Caco-2 (cell line): ENCODE results near the gene FBP2. TPM values are rescaled to one million over a fixed set of nuclear protein-coding genes. Genes with fewer than 3 reads are reported as not detected.

Source experiments
- BruUV-seq: library from RNA; stranded (reverse); fragments of 400-500 nt; replicated peaks from 2 replicates; lab custom pipeline; 2021; lab: Mats Ljungman, UMichigan
- CTCF ChIA-PET: fragments of 300-600 bp; sonication (Branson Sonifier 250); formaldehyde crosslinking; loops from one replicate; lab custom pipeline; 2022; ENCODE audit warnings: antibody characterized with exemption; lab: Charles Lee
- POLR2A ChIA-PET: fragments of 300-600 bp; sonication (Branson Sonifier 250); formaldehyde crosslinking; loops from one replicate; lab custom pipeline; 2022; ENCODE audit warnings: antibody characterized with exemption; lab: Charles Lee
- DNase-seq, 2 experiments: peaks; one replicate each; pipeline versions ENCODE4 v3.0.0 to v3.0.0-alpha.2; 2020 to 2022
- H3K27me3 ChIP-seq: replicated peaks from 2 replicates; pipeline ENCODE4 v1.6.0; 2011; ENCODE audit warnings: low read length; ENCODE audit not compliant: control insufficient read depth, insufficient read depth
- H3K36me3 ChIP-seq: 2 replicates; pipeline ENCODE4 v1.5.1; 2011; ENCODE audit warnings: low read length; ENCODE audit not compliant: control insufficient read depth, insufficient read depth
- H3K4me1 ChIP-seq: fragments of 250-450 bp; sonication (Bioruptor Pico); 2 replicates; pipeline ENCODE4 v1.5.1; 2020; ENCODE audit warnings: mild to moderate bottlenecking
- H3K4me3 ChIP-seq: 2 replicates; pipeline ENCODE4 v1.5.1; 2011; ENCODE audit warnings: low read depth, mild to moderate bottlenecking, control low read depth, low read length
- H3K9me3 ChIP-seq: fragments of 250-450 bp; sonication (Bioruptor Pico); 2 replicates; pipeline ENCODE4 v1.5.1; 2020; ENCODE audit warnings: mild to moderate bottlenecking, moderate library complexity
- H3K27ac Mint-ChIP-seq: one replicate; pipeline ENCODE4 v1.8.0; 2022; ENCODE audit warnings: mixed read lengths; ENCODE audit not compliant: unreplicated experiment
- H3K27me3 Mint-ChIP-seq: one replicate; pipeline ENCODE4 v1.8.0; 2022; ENCODE audit warnings: mixed read lengths; ENCODE audit not compliant: insufficient read depth, unreplicated experiment
- H3K36me3 Mint-ChIP-seq: one replicate; pipeline ENCODE4 v1.8.0; 2022; ENCODE audit warnings: mild to moderate bottlenecking, mixed read lengths; ENCODE audit not compliant: insufficient read depth, unreplicated experiment
- H3K4me1 Mint-ChIP-seq: one replicate; pipeline ENCODE4 v1.8.0; 2022; ENCODE audit warnings: low read depth, mixed read lengths; ENCODE audit not compliant: unreplicated experiment
- H3K4me3 Mint-ChIP-seq: one replicate; pipeline ENCODE4 v1.8.0; 2022; ENCODE audit warnings: mild to moderate bottlenecking, moderate library complexity, mixed read lengths; ENCODE audit not compliant: unreplicated experiment
- H3K9me3 Mint-ChIP-seq: one replicate; pipeline ENCODE4 v1.8.0; 2022; ENCODE audit warnings: mixed read lengths; ENCODE audit not compliant: unreplicated experiment
- CTCF ChIP-seq, 2 experiments: fragments of 200-600 bp in 1 of 2; IDR thresholded peaks; 1 replicate in 1 of 2; 2 replicates in 1 of 2; pipeline versions ENCODE4 v1.5.1 to v1.8.0; 2011 to 2022; ENCODE audit warnings: antibody characterized with exemption in 1 of 2, control low read depth in 1 of 2, inconsistent platforms in 1 of 2, low read depth in 1 of 2, low read length in 1 of 2, mild to moderate bottlenecking in 1 of 2, moderate library complexity in 1 of 2; ENCODE audit not compliant: insufficient read depth in 1 of 2, severe bottlenecking in 1 of 2, unreplicated experiment in 1 of 2
- intact Hi-C: fragments of 100-400 bp; cut with micrococcal nuclease; formaldehyde crosslinking; loops from one replicate; pipeline ENCODE4 v1.10.0; 2022; ENCODE audit not compliant: unreplicated experiment
- total RNA-seq: library from RNA; stranded (reverse); gene quantifications from 2 replicates; pipeline ENCODE4 v1.2.3, GENCODE V29; 2022

FBP2 gene
- total RNA-seq, 1 experiment from 2014 or later = not detected

DNA sequence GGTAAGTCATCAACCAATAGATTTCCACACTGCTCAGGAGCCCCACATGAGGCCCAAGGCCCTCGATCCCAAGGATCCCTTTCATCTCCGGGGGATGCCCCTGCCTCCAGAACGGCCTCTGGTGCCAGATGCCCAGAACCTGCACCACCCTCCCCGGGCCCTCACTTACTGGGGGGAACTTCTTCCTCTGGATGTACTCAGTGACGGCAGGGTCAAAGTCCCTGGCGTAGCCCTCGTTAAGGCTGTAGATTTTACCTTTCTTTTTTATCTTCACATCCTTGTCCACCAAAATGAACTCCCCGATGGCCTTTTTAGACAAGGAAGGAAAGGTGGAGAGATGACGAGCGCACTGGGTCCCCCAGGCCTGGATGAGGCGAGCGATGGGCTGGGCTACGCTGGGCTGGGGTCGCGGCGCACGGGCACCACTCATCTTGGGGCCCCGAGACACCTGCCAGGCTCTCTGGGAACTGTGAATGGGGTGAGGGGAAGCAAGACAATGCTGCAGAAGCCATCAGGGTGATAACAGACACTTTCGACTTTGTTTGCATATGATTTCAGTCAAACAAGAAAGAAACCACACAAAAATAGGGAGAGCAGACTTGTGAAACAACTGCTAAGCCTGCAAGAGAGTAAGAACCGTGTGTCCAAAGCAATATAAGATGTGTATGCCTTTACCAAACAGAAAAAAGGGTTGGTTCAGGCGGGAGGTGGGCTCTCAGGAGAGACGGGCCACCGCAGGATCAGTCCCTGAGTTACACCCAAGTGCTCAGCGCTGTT, 13.2 kb upstream of the FBP2 start:
- Mint-ChIP-seq H3K4me3 (no peak overlapping the region), H3K36me3 (no peaks in the 10 kb centered on the region), H3K27ac (peak overlapping the region; percentile 71), H3K27me3 (no peaks in the 10 kb centered on the region), H3K4me1 (peaks cover 35% of the 10 kb centered on the region), H3K9me3 (no peaks in the 10 kb centered on the region)
- intact Hi-C loops = no loop called here
- ChIA-PET POLR2A (no interaction called here), CTCF (interaction anchor here (0.6 kb wide), 1 partner anchor 63 kb away, joined by 3 read pairs; no protein-coding TSS in a partner anchor)
- no peak overlapping the region for H3K4me3 ChIP-seq
- H3K4me1 ChIP-seq = peaks cover 36% of the 10 kb centered on the region
- no peaks in the 10 kb centered on the region for H3K36me3 ChIP-seq
- no TSS peak for BruUV-seq
- TF ChIP-seq CTCF (IDR thresholded peaks at IDR 0.05; ENCODE audit: insufficient read depth in 1 of 2, low read depth in 1 of 2, low read length in 1 of 2, severe bottlenecking in 1 of 2, unreplicated experiment in 1 of 2) = no peak
- H3K27me3 ChIP-seq = no peaks in the 10 kb centered on the region
- no peak for DNase-seq
- H3K9me3 ChIP-seq = no peaks in the 10 kb centered on the region

DNA sequence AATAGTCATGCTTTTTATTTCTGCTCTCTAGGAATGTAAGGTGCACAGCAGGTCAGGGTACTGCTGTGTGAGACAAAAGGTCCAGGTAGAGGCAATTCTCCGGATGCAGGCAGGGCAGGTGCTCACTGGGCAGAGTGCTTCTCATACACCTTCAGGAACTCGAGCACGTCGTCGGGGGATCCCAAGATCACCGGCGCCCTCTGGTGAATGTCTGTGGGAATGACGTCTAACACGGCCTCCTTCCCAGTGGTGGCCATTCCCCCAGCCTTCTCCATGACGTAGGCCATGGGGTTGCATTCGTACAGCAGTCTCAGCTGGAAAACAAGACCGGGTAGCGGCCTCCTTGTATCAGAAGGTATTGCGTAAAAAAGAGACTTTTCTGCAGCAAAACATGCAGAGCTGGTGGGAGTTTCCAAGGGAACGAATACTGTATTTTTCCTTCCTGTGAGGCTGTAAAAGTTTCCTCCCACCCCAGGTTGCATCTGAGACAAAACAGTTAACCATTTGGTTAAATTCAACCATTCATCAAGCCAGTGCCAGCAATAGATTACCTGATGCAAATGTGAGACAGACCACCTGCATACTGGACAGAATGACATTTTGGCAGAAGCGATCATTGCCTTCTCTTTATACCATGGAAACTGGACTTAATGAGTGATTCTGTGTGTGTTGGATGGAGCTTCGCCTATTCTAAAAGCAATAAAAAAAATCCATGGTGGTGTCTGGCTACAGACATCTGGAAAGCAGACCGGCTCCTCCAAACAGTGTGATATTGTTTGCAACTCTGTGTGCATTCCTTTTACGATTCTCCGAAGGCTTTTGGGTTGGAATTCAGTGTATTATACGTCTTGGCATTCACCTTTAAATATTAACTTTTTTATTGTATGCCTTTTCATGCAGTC, 9.9 kb upstream of the FBP2 start:
- no peaks in the 10 kb centered on the region for H3K9me3 Mint-ChIP-seq
- peaks cover 31% of the 10 kb centered on the region for H3K4me1 ChIP-seq
- TF ChIP-seq CTCF (IDR thresholded peaks at IDR 0.05; ENCODE audit: insufficient read depth in 1 of 2, low read depth in 1 of 2, low read length in 1 of 2, severe bottlenecking in 1 of 2, unreplicated experiment in 1 of 2) = peak; percentile 70 to 78
- CTCF ChIA-PET = interaction anchor here (0.5 to 1.4 kb wide), 3 partner anchors 32 to 226 kb away, joined by 3 to 9 read pairs (median 8); partner anchors contain the start of gene PCAT7
- intact Hi-C loops = loop anchor here (1.0 kb wide), 1 partner anchor 49 kb away; no protein-coding TSS in a partner anchor
- H3K4me3 Mint-ChIP-seq = peak overlapping the region; percentile 33
- BruUV-seq = no TSS peak
- peak overlapping the region; percentile 16; the same call in 1 of the 2 replicates for H3K4me3 ChIP-seq
- POLR2A ChIA-PET = interaction anchor here (1.1 kb wide), 1 partner anchor 49 kb away, joined by 10 read pairs; the partner anchor contains the start of gene PCAT7
- H3K4me1 Mint-ChIP-seq = peaks cover 35% of the 10 kb centered on the region
- no peaks in the 10 kb centered on the region for H3K36me3 ChIP-seq
- no peaks in the 10 kb centered on the region for H3K36me3 Mint-ChIP-seq
- no peaks in the 10 kb centered on the region for H3K27me3 ChIP-seq
- peak; percentile 83 to 85 for DNase-seq
- H3K9me3 ChIP-seq = no peaks in the 10 kb centered on the region
- peak overlapping the region; percentile 64 for H3K27ac Mint-ChIP-seq
- no peaks in the 10 kb centered on the region for H3K27me3 Mint-ChIP-seq

- Histone ChIP-seq H3K27me3 (no peaks in the 10 kb centered on the region), H3K9me3 (no peaks in the 10 kb centered on the region), H3K4me1 (peaks cover 24% of the 10 kb centered on the region), H3K4me3 (no peak overlapping the region), H3K36me3 (no peaks in the 10 kb centered on the region)
- DNase-seq = no peak
- TF ChIP-seq CTCF (IDR thresholded peaks at IDR 0.05; ENCODE audit: insufficient read depth in 1 of 2, low read depth in 1 of 2, low read length in 1 of 2, severe bottlenecking in 1 of 2, unreplicated experiment in 1 of 2) = no peak
- CTCF ChIA-PET = no interaction called here
- no peaks in the 10 kb centered on the region for H3K9me3 Mint-ChIP-seq
- peaks cover 34% of the 10 kb centered on the region for H3K4me1 Mint-ChIP-seq
- H3K4me3 Mint-ChIP-seq = no peak overlapping the region
- POLR2A ChIA-PET = no interaction called here
- no peaks in the 10 kb centered on the region for H3K36me3 Mint-ChIP-seq
- no peak overlapping the region for H3K27ac Mint-ChIP-seq
- no TSS peak for BruUV-seq
- intact Hi-C loops = loop anchor here (1.0 kb wide), 1 partner anchor 48 kb away; no protein-coding TSS in a partner anchor
- H3K27me3 Mint-ChIP-seq = no peaks in the 10 kb centered on the region
Observed at GRCh38 chr9:94602666-94603065, 9.0 kb upstream of the FBP2 start.
